Measurements from ENCODE around the gene TMEM26.
"Not testable (repeated sequence)": the region's sequence is repeated elsewhere in the genome, so short reads cannot be mapped to it uniquely, and the experiment has no call there.

TMEM26 gene

DNA sequence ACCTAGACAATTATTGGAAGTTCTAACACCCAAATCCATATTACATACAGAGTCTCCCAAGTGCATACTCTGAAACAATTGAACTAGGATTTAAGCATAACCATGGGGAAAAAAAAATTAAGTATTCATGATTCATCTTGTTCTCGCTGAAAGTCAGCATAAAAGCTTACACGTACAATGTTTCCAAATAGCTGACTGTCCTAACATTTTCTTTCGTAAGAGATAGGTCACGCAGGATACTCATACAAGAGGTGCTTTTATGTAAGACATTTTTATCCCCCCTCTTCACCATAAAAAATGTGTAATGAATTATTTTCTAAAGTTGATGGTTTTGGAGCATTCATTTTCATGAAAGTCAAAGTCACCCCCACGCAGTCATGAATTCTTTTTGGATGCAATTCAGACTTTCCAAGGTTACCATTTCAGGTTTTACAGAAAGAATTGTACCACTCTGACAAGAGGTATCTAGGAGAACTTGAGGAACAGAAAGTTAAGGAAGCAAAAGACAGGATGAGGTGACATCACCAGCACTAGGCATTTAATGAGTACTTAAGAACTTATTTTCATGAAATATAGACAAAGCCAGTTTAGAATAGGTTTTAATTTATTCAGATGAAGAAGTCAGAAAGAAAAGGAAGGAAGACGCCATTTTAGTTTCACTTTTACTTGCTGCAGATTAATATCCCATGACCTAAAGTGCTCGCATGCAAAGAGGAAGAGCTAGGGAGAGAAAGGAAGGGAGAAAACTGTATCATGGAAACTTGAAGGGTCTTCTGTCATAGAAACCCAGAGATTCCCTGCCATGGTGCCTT lies 55.8 kb downstream of the TMEM26 start:
- DNase-seq = no peak

DNA sequence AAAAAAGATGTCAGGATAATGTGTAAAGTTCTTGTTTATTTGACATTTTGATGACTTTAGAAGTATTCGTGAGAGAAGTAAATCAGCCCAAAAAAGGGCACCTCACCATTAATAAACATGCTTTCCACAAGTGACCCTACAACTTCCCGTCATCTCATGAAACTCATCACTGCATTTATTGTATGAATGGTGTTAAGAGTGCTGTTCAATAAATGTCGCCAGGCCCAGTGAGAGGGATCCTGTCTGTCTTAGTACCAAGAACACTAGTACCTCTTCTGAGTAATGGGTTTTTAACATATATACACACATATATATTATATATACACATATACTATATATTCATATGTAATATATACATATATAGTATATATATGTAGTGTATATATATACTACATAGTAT lies 61.9 kb downstream of the TMEM26 start:
- DNase-seq = no peak

DNA sequence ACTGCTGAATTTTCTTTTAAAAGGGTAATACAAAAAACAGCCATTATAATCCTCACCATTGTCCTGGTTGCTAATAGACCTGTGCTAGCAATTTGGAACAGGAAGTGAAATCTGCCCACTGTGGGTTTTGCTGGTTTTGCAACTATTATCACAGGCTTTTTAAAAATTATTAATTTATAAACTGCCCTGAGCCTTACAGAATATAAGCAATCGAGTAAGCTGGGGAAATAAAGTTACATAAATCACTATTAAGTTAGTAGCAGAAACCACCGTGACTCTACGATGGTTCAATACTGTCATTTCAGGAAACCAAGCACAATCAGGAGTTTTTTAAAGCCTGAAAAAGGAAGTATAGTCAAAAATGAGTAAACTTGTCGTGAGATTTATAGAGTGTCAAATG lies 62.3 kb downstream of the TMEM26 start:
- no peak for DNase-seq

DNA sequence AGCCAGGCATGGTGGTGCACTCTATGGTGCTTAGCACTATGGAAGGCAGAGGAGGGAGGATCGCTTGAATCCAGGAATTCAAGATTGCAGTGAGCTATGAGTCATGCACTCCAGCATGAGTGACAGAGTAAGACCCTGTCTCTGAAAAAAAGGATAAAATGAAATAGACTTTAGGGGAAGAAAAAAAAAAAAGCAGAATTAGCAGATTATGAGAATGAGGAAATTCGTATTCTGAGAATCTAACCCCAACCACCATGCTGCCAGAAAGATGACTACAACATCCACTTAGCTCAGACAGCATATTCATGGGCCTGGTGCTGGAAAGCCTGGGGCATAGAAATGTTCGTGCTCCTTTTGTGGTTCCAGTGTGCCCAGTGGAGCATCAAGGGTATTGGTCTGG lies 63.3 kb downstream of the TMEM26 start:
- DNase-seq = no peak

DNA sequence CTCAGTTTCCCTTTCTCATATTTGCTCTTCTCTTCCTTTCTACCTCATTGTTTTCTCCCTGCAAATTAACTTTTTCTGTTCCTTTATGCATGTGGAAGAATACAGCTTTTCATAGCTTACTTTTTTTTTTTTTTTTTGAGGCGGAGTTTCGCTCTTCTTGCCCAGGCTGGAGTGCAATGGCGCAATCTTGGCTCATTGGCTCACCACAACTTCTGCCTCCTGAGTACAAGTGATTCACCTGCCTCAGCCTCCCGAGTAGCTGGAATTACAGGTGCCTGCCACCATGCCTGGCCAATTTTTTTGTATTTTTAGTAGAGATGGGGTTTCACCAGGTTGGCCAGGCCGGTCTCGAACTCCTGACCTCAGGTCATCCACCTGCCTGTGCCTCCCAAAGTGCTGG lies 64.2 kb downstream of the TMEM26 start:
- not testable (repeated sequence) for DNase-seq

DNA sequence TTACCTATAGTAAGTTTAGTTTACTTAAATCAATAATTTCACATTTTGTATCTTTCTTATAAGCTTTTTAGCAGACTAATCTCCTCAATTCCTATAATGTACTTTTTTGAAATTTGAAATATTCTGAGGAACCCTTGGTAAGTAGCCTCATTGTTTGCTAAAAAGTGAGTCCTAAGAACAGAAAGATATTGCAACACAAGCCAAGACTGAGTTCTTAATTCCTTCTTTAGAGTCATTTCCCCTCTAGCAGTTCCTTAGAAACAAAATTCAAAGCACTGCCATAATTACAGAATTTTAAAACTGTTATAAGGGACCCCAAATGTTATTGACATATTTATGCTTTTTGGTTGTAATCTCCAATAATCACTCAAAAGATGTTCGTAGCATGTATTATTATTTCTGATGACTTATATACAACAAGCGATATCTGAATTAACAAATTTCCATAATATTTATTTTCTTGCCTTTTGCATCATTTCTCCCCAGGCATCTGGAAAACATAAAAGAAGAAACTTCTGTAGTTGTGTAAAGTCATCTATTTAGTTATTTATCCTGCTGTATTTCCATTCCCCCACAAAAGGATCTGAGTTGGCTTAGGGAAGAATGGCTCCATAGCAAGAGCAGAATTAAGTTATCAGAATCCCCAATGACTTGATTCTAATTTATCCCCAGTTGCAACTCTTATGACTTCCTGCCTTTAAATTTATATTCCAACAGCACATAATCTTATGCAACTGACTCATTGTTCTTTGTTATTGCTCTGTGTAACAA lies 67.8 kb downstream of the TMEM26 start:
- DNase-seq = no peak

DNA sequence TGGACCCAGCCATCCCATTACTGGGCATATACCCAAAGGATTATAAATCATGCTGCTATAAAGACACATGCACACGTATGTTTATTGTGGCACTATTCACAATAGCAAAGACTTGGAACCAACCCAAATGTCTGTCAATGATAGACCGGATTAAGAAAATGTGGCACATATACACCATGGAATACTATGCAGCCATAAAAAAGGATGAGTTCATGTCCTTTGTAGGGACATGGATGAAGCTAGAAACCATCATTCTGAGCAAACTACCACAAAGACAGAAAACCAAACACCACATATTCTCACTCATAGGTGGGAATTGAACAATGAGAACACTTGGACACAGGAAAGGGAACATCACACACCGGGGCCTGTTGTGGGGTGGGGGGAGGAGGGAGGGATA lies 72.0 kb downstream of the TMEM26 start:
- DNase-seq = not testable (repeated sequence)

DNA sequence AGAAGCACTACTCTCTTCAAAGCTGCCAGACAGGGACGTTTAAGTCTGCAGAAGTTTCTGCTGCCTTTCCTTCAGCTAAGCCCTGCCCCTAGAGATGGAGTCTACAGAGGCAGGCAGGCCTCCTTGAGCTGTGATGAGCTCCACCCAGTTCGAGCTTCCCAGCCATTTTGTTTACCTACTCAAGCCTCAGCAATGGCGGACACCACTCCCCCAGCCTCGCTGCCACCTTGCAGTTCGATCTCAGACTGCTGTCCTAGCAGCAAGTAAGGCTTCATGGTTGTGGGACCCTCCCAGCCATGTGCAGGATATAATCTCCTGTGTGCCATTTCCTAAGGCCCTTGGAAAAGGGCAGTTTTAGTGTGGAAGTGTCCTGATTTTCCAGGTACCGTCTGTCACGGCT lies 74.3 kb downstream of the TMEM26 start:
- DNase-seq = no peak

DNA sequence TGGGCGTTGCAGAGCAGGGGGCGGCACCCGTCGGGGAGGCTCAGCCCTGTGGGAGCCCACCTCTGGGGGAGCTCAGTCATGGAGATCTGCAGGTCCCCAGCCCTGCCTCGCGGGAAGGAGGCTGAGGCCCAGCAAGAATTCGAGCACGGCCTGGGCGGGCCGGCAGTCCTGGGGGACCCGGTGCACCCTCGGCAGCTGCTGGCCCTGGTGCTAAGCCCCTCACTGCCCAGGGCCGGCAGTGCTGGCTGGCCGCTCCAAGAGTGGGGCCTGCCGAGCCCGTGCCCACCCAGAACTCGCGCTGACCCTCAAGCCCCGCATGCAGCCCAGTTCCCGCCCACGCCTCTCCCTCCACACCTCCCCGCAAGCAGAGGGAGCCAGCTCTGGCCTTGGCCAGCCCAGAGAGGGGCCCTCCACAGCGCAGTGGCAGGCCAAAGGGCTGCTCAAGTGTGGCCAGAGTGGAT lies 76.2 kb downstream of the TMEM26 start:
- no peak for DNase-seq

DNA sequence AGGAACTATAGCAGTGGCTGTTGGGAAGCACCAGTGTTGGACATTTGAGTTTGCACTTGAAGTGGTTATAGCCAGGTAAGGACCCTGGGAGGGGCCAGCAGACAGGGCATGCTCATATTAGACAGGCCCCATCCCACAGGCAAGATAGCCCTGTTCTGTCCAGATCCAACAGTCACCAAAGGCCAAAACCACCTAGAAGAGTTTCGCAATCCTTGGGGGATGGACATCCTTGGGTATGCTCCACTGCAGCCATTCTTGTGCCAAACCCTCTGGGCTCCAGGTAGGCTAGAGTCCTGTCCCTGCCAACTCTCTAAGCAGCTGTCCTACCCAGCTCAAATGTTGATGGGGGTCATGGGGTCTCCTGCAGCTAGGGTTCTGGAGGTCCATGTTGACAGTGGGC lies 76.8 kb downstream of the TMEM26 start:
- no peak for DNase-seq

DNA sequence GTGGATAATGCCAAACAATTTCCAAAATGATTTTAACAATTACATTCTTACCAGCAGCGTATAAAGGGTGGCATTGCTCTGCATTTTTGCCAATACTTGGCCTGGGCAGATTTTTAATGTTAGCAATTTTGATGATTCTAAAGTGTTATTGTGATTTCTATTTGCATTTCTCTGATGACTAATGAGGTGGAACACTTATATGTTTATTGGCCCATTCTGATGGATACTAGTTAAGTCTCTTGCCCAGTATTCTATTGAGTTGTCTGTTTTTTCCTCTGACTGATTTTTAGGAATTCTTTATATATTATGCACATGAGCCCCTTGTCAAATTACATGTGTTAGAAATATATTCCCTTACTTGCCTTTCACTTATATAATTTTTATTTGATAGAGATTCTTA lies 86.8 kb downstream of the TMEM26 start:
- no peak for DNase-seq

DNA sequence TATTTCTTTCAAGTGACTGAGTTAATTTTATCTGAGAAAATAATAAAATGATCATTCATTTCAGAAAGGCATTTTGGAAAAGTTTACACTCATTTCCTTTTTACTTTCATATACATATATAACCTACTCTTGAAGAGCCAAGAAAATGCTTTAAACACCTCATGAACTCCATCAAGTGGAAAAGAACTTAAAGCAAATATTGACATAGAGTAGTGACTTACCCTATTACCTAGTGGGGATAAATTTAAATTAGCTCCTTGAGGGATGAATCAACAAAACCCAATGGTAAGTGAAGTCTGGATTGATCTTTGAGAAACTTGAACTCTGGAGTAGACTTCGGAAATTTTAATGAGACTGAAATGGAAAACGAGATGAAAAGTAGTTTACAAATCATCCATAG lies 88.6 kb downstream of the TMEM26 start:
- no peak for DNase-seq

DNA sequence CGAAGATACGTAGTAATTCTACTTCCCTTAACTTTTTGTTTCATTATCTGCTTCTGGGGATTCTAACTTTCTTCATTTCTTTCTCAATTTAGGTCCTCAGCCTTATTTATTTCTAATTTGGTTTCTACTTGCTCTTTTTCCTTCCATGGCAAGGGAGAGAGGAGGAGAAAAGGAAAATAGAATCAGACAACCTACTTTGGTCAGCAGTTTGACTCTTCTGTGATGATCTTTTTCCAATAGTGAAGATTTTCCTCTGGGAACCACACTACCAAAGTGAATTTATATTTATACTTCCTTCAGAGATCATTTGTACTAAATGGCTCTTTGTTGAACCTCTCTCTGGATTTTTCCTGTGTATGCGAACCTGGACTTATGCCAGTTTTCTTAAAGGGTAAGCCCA lies 90.2 kb downstream of the TMEM26 start:
- no peak for DNase-seq

DNA sequence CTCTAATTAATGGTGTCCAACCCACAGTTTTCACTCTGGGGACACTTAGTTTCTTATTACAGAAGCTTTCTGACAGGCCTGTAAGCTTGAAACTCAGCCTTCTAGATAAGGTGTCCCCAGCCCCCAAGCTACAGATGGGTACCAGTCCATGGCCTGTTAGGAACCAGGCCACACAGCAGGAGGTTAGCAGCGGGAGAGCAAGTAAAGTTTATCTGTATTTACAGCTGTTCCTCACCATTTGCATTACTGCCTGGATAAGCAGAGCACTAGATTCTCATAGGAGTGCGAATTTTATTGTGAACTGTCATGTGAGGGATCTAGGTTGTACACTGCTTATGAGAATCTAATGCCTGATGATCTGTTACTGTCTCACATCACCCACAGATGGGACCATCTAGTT lies 93.7 kb downstream of the TMEM26 start:
- DNase-seq = no peak

DNA sequence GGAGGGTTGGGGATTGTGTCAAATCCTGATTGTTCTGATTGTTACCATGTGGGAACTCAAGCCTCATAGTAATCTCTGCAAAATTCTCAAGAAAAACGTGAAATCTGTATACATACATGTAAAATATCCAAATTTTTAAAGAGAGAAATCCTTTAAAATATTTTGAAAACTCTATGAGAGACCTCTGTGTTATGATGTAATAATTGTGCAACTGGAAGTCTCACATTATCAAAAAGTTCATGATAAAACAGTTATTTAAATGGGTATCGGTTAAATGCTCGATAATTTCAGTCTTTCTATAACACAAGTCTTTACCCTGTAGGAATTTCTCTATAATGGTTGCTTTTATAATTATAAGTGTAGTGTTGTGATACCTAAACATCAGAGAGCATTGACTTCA lies 95.5 kb downstream of the TMEM26 start:
- no peak for DNase-seq

Data from NCI-H2081 treated with DMSO at 0.1 percent for 48 hours (cell line).